GM19238 (cell line): ENCODE measurements around the gene ZNF582.
"Not testable (repeated sequence)": the region's sequence is repeated elsewhere in the genome, so short reads cannot be mapped to it uniquely, and the experiment has no call there.

Experiments
- DNase-seq: peaks from one replicate; pipeline ENCODE4 v3.0.0; 2011; ENCODE audit warnings: low spot score; ENCODE audit not compliant: insufficient read length

ZNF582 gene

GRCh38 chr19:56351208-56351607 is 42.1 kb downstream of the ZNF582 start:
- DNase-seq = no peak

GRCh38 chr19:56350416-56351045 is 42.8 kb downstream of the ZNF582 start:
- no peak for DNase-seq

GRCh38 chr19:56348289-56348877 is 45.0 kb downstream of the ZNF582 start:
- no peak for DNase-seq

GRCh38 chr19:56347163-56347778 is 46.1 kb downstream of the ZNF582 start:
- no peak for DNase-seq

GRCh38 chr19:56341948-56342347 is 51.4 kb downstream of the ZNF582 start:
- no peak for DNase-seq

- not testable (repeated sequence) for DNase-seq
Observed at GRCh38 chr19:56339031-56339430, 54.3 kb downstream of the ZNF582 start.

GRCh38 chr19:56337077-56337476 is 56.3 kb downstream of the ZNF582 start:
- DNase-seq = not testable (repeated sequence)

GRCh38 chr19:56335371-56335770 is 58.0 kb downstream of the ZNF582 start:
- DNase-seq = not testable (repeated sequence)

GRCh38 chr19:56333506-56333905 is 59.8 kb downstream of the ZNF582 start:
- DNase-seq = peak; percentile 23
